ENCODE measurements around the gene L3MBTL4.
"Not testable (repeated sequence)": the region's sequence is repeated elsewhere in the genome, so short reads cannot be mapped to it uniquely, and the experiment has no call there.

The L3MBTL4 gene

GRCh38 chr18:6210349-6211173, 204.2 kb downstream of the L3MBTL4 start:
- Mint-ChIP-seq H3K9me3 (no peaks in the 10 kb centered on the region), H3K27ac (no peak overlapping the region), H3K4me1 (ENCODE audit: low read depth) (no peaks in the 10 kb centered on the region), H3K36me3 (ENCODE audit: low read depth) (no peaks in the 10 kb centered on the region), H3K27me3 (no peaks in the 10 kb centered on the region), H3K4me3 (no peak overlapping the region)
- intact Hi-C loops (cut with micrococcal nuclease): no loop called here

GRCh38 chr18:6207941-6208340, 206.8 kb downstream of the L3MBTL4 start:
- Mint-ChIP-seq H3K27ac (no peak overlapping the region), H3K9me3 (no peaks in the 10 kb centered on the region), H3K36me3 (ENCODE audit: low read depth) (no peaks in the 10 kb centered on the region), H3K4me3 (no peak overlapping the region), H3K4me1 (ENCODE audit: low read depth) (no peaks in the 10 kb centered on the region), H3K27me3 (no peaks in the 10 kb centered on the region)
- intact Hi-C loops (cut with micrococcal nuclease): no loop called here

GRCh38 chr18:6207116-6207515, 207.6 kb downstream of the L3MBTL4 start:
- H3K4me3 Mint-ChIP-seq: no peak overlapping the region
- intact Hi-C loops (cut with micrococcal nuclease): no loop called here
- H3K36me3 Mint-ChIP-seq (ENCODE audit: low read depth): no peaks in the 10 kb centered on the region
- no peaks in the 10 kb centered on the region for H3K27me3 Mint-ChIP-seq
- no peaks in the 10 kb centered on the region for H3K4me1 Mint-ChIP-seq (ENCODE audit: low read depth)
- no peak overlapping the region for H3K27ac Mint-ChIP-seq
- no peaks in the 10 kb centered on the region for H3K9me3 Mint-ChIP-seq

DNA sequence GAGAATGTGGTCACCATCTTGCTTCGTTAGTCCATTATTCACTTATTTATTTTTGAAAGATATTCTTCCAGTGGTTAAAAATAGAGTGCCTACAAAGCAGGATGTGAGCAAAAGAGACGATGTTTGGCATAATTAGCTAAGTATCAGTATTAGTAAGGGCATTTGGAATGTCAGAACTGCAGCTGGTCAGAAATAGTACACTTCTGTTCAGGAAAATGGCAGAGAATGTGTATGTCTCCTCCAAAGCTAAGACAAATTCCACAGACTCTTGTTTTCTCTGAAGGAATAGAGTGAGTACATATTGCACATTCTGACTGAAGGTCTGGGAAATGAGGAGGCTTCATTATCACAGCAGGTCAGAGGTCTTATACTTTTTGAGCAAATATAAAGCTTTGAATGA, 209.0 kb downstream of the L3MBTL4 start:
- Mint-ChIP-seq H3K9me3 (no peaks in the 10 kb centered on the region), H3K4me1 (ENCODE audit: low read depth) (no peaks in the 10 kb centered on the region), H3K27ac (no peak overlapping the region), H3K27me3 (no peaks in the 10 kb centered on the region), H3K4me3 (no peak overlapping the region), H3K36me3 (ENCODE audit: low read depth) (no peaks in the 10 kb centered on the region)
- intact Hi-C loops (cut with micrococcal nuclease): no loop called here

DNA sequence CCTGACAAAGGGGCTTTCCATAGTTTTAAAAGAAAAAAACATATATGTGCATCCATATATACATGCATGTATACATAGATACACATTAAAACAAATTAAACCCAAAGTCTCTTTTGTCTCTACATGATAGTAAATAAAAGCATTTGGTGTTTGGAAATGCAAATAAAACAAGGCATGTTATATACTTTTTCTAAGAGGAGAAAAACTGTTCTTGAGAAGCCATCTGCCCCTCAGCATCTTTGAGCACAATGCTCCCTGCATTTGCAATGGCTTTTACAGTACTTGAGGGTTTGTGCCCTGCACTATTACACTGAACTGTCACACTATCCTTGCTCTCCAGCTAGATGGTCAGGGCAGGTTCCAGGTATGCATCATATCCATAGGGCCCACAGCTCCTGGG, 210.2 kb downstream of the L3MBTL4 start:
- Mint-ChIP-seq H3K36me3 (ENCODE audit: low read depth) (no peaks in the 10 kb centered on the region), H3K27ac (no peak overlapping the region), H3K9me3 (no peaks in the 10 kb centered on the region), H3K27me3 (no peaks in the 10 kb centered on the region), H3K4me3 (no peak overlapping the region), H3K4me1 (ENCODE audit: low read depth) (no peaks in the 10 kb centered on the region)
- intact Hi-C loops (cut with micrococcal nuclease): no loop called here

DNA sequence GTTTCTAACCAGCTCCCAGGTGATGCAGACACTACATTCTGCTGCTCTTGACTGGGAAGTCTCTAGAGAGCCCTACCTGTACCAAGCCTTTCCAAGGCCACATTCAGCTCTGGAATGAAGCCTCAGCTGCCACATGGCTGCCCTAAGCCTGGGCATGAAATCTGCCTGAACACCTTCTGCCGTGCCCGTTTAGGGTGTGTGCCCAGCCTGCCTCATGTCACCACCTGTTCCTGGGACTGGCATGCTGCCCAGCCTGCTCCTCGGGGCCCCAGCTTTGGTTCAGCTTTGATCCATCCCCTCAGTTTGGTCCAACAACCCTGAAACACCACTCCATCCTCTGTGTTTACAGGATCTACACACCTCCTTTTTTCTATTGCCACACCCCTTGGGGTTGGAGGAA, 210.9 kb downstream of the L3MBTL4 start:
- intact Hi-C loops (cut with micrococcal nuclease): no loop called here
- Mint-ChIP-seq H3K9me3 (no peaks in the 10 kb centered on the region), H3K27me3 (no peaks in the 10 kb centered on the region), H3K4me1 (ENCODE audit: low read depth) (no peaks in the 10 kb centered on the region), H3K4me3 (no peak overlapping the region), H3K36me3 (ENCODE audit: low read depth) (no peaks in the 10 kb centered on the region), H3K27ac (no peak overlapping the region)

DNA sequence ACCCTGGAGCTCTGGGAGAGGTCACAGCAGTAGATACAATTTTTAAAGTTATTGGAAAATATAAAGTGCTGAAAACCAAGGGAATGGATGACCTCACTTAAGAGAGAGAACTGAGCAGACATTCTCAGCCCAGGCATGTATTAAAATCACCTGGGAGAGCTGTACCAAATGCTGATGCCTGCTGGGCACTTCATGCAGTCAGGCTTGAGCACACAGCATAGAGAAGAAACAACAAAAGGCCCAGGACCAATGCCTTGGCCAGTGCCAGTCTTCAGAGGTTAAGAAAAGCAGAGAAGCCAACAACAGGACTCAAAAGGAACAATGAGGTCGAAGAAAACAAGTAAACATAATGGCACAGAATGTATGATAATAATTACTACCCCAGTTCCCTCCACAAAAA, 211.8 kb downstream of the L3MBTL4 start:
- H3K4me3 Mint-ChIP-seq: no peak overlapping the region
- intact Hi-C loops (cut with micrococcal nuclease): no loop called here
- H3K27ac Mint-ChIP-seq: no peak overlapping the region
- H3K9me3 Mint-ChIP-seq: no peaks in the 10 kb centered on the region
- H3K4me1 Mint-ChIP-seq (ENCODE audit: low read depth): no peaks in the 10 kb centered on the region
- H3K36me3 Mint-ChIP-seq (ENCODE audit: low read depth): no peaks in the 10 kb centered on the region
- H3K27me3 Mint-ChIP-seq: no peaks in the 10 kb centered on the region

GRCh38 chr18:6200204-6200774, 214.4 kb downstream of the L3MBTL4 start:
- Mint-ChIP-seq H3K4me3 (no peak overlapping the region), H3K36me3 (ENCODE audit: low read depth) (no peaks in the 10 kb centered on the region), H3K9me3 (no peaks in the 10 kb centered on the region), H3K27ac (no peak overlapping the region), H3K4me1 (ENCODE audit: low read depth) (no peaks in the 10 kb centered on the region), H3K27me3 (no peaks in the 10 kb centered on the region)
- intact Hi-C loops (cut with micrococcal nuclease): no loop called here

DNA sequence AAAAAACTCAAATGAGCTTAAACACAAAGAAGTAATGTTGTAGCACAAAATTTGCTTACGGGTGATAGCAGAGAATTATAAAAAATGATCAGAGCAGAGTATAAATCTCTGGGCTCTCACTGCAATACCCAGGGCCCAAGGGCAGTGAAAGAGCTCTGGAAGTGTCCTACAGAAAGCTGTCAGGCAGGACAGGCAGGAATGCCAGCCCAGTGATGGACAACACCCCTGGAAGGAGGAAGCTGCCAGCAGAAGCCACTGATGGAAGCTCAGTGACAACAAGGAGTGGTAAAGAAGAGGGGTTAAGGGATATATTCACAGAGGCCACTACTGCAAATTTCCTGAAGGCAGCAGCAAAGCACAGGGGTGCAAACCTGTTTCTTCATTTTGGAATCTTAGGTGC, 214.9 kb downstream of the L3MBTL4 start:
- no peak overlapping the region for H3K27ac Mint-ChIP-seq
- no peaks in the 10 kb centered on the region for H3K9me3 Mint-ChIP-seq
- H3K4me1 Mint-ChIP-seq (ENCODE audit: low read depth): no peaks in the 10 kb centered on the region
- intact Hi-C loops (cut with micrococcal nuclease): no loop called here
- H3K4me3 Mint-ChIP-seq: no peak overlapping the region
- no peaks in the 10 kb centered on the region for H3K27me3 Mint-ChIP-seq
- H3K36me3 Mint-ChIP-seq (ENCODE audit: low read depth): no peaks in the 10 kb centered on the region

DNA sequence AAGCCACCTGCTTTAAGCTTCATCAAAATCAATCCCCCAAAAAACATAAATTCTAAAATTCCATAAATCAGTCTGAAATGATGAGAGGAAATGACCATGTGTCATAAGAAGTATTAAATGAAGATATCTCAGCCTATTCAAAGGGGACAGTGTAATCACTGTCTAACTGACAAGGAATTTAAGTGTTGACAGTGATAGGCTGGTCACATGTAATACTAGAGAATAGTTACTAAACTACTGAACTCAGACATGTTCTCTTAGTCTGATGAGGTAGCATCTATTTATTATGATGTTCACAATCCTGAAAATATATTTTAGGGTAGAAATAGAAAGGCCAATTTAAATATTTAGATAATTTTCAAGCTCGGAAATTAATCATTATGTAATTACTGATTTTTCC, 216.1 kb downstream of the L3MBTL4 start:
- Mint-ChIP-seq H3K27me3 (no peaks in the 10 kb centered on the region), H3K9me3 (no peaks in the 10 kb centered on the region), H3K4me3 (no peak overlapping the region), H3K4me1 (ENCODE audit: low read depth) (no peaks in the 10 kb centered on the region), H3K27ac (no peak overlapping the region), H3K36me3 (ENCODE audit: low read depth) (no peaks in the 10 kb centered on the region)
- intact Hi-C loops (cut with micrococcal nuclease): no loop called here

GRCh38 chr18:6194640-6195039, 220.1 kb downstream of the L3MBTL4 start:
- Mint-ChIP-seq H3K27ac (no peak overlapping the region), H3K27me3 (no peaks in the 10 kb centered on the region), H3K9me3 (no peaks in the 10 kb centered on the region), H3K4me1 (ENCODE audit: low read depth) (no peaks in the 10 kb centered on the region), H3K36me3 (ENCODE audit: low read depth) (no peaks in the 10 kb centered on the region), H3K4me3 (no peak overlapping the region)
- intact Hi-C loops (cut with micrococcal nuclease): no loop called here

GRCh38 chr18:6185782-6186181, 228.9 kb downstream of the L3MBTL4 start:
- H3K4me3 Mint-ChIP-seq; H3K4me1 Mint-ChIP-seq (ENCODE audit: low read depth); H3K27me3 Mint-ChIP-seq; H3K36me3 Mint-ChIP-seq (ENCODE audit: low read depth); intact Hi-C loops (cut with micrococcal nuclease); H3K27ac Mint-ChIP-seq: not testable (repeated sequence)
- H3K9me3 Mint-ChIP-seq: peaks cover 22% of the 10 kb centered on the region

- Mint-ChIP-seq H3K9me3 (peaks cover 7% of the 10 kb centered on the region), H3K36me3 (ENCODE audit: low read depth) (no peaks in the 10 kb centered on the region), H3K4me1 (ENCODE audit: low read depth) (no peaks in the 10 kb centered on the region)
Observed at GRCh38 chr18:6174983-6175745, 239.5 kb downstream of the L3MBTL4 start.

DNA sequence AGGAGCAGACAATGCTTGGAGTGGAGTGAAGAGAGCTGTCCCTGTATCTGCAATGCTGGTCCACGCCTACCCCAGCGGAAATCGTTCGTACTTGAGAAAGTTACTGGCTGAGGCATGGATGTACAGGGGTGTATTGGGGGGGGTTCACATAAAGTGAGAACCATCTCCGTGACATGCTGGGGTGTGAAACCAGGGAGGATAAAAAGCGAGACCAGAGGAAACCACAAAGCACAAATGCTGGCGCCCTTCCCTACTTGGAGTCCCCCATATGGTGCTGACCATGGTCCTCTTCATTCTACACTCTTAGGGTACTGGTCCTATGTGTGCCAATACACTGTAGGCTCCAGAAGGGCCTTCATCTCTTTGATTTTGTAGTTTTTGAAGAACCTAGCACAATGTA, 244.1 kb downstream of the L3MBTL4 start:
- Mint-ChIP-seq H3K36me3 (ENCODE audit: low read depth) (no peaks in the 10 kb centered on the region), H3K27me3 (no peaks in the 10 kb centered on the region), H3K4me3 (no peak overlapping the region), H3K27ac (no peak overlapping the region), H3K9me3 (peaks cover 7% of the 10 kb centered on the region), H3K4me1 (ENCODE audit: low read depth) (no peaks in the 10 kb centered on the region)
- intact Hi-C loops (cut with micrococcal nuclease): no loop called here

More at GRCh38 chr18:6174983-6175745, 239.5 kb downstream of the L3MBTL4 start:
- Mint-ChIP-seq H3K4me3 (no peak overlapping the region), H3K27ac (no peak overlapping the region), H3K27me3 (no peaks in the 10 kb centered on the region)
- intact Hi-C loops (cut with micrococcal nuclease): no loop called here
